ENCODE results near the gene SF3B3. TPM values are rescaled to one million over a fixed set of nuclear protein-coding genes. Genes with fewer than 3 reads are reported as not detected.

Gene SF3B3
- total and polyA plus RNA-seq, 2 donors (not counting 3 experiments of a cell fraction or from before 2014, with no cell fraction given) = 167 to 324 TPM

GRCh38 chr16:70556063-70556462 lies 32.4 kb downstream of the SF3B3 start:
- Histone ChIP-seq H3K27ac (ENCODE audit: insufficient read depth, low read depth, low read length) (no peak overlapping the region), H2AFZ (ENCODE audit: low read depth, low read length) (no peak overlapping the region), H3K9ac (replicated peaks; ENCODE audit: extremely low read depth, insufficient read depth, low read length) (no peak overlapping the region), H3K4me3 (replicated peaks in 1 of 3; ENCODE audit: insufficient read depth in 1 of 3, low read depth in 1 of 3, low read length in 3 of 3) (no peak overlapping the region), H3K4me2 (ENCODE audit: insufficient read depth, low read length) (no peak overlapping the region), H3K4me1 (ENCODE audit: control insufficient read depth, extremely low read depth, insufficient read depth, low read length) (peaks cover 18% of the 10 kb centered on the region), H3K79me2 (ENCODE audit: control insufficient read depth, insufficient read depth, low read length) (peaks cover 55% of the 10 kb centered on the region), H3K27me3 (ENCODE audit: control insufficient read depth in 2 of 2, insufficient read depth in 2 of 2, low read length in 2 of 2) (no peaks in the 10 kb centered on the region), H3K9me1 (replicated peaks; ENCODE audit: control insufficient read depth, extremely low read depth, insufficient read depth, low read length) (no peaks in the 10 kb centered on the region), H3K36me3 (ENCODE audit: control insufficient read depth in 2 of 2, extremely low read depth in 1 of 2, insufficient read depth in 2 of 2, low read length in 2 of 2) (peaks cover 43 to 63% of the 10 kb centered on the region in 2 experiments), H3K9me3 (replicated peaks; ENCODE audit: control insufficient read depth, insufficient read depth, low read length) (no peaks in the 10 kb centered on the region), H4K20me1 (replicated peaks; ENCODE audit: control insufficient read depth, extremely low read depth, insufficient read depth, low read length) (no peaks in the 10 kb centered on the region)
- FAIRE-seq = no peak
- intact Hi-C loops (cut with micrococcal nuclease) = no loop called here
- no peak for DNase-seq (ENCODE audit: low read depth, low spot score)
- POLR2A ChIA-PET = no interaction called here
- TF ChIP-seq POLR2A (IDR thresholded peaks at IDR 0.05; ENCODE audit: low read depth, low read length) (no peak), MYC (IDR thresholded peaks at IDR 0.05; ENCODE audit: low read depth, low read length) (no peak), FOS (IDR thresholded peaks at IDR 0.05; ENCODE audit: borderline replicate concordance, insufficient read depth, low read length) (no peak), MAX (IDR thresholded peaks at IDR 0.05; ENCODE audit: insufficient read depth, insufficient read length) (no peak), EZH2 (IDR thresholded peaks at IDR 0.05; ENCODE audit: borderline replicate concordance, low read depth, low read length, severe bottlenecking) (no peak), JUN (IDR thresholded peaks at IDR 0.05; ENCODE audit: borderline replicate concordance, insufficient read depth, insufficient read length, low read depth) (no peak), CTCF (IDR thresholded peaks at IDR 0.05; ENCODE audit: extremely low read depth in 1 of 2, insufficient read depth in 1 of 2, low read depth in 1 of 2, low read length in 2 of 2) (no peak), POLR2AphosphoS5 (IDR thresholded peaks at IDR 0.05; ENCODE audit: insufficient read depth, low read depth, low read length) (no peak), GATA2 (IDR thresholded peaks at IDR 0.05; ENCODE audit: insufficient read depth, insufficient read length, low read depth, low read length) (no peak)
- dilution Hi-C loops (cut with MboI; ENCODE audit: extremely low pct_ligation_motif_present, low sequenced_read_pairs) = no loop called here
- BruUV-seq (replicated peaks) = no TSS peak
- CTCF ChIA-PET = interaction anchor here (3.3 kb wide), 1 partner anchor 98 kb away, joined by 13 read pairs; no protein-coding TSS in a partner anchor

All from endothelial cell of umbilical vein (primary cell).